GM21390 (cell line): ENCODE results near the gene GNA14.

Source experiments
- ATAC-seq: cut with Tn5 transposase; IDR thresholded peaks from one replicate; pipeline ENCODE4 v1.9.1; 2021; ENCODE audit not compliant: unreplicated experiment

GNA14 gene

GRCh38 chr9:77543131-77543822, 104.8 kb downstream of the GNA14 start:
- no peak for ATAC-seq

DNA sequence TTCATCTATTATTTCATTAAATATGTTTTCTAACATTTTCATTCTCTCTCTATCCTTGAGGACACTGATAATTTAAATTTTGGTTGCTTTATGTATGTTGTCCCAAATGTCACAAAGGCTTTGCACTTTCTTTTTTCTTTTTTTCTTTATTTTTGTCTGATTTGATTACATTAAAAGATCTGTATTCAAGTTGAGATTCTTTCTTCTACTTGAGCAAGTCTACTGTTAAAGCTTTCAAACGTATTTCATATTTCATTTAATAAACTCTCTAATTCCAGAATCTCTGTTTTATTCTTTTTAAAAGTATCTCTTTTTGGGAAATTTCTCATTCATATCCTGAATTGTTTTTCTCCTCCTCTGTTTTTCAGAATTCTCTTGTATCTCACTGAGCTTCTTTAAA, 106.5 kb downstream of the GNA14 start:
- no peak for ATAC-seq

- ATAC-seq: no peak
Observed at GRCh38 chr9:77541055-77541454, 107.1 kb downstream of the GNA14 start.

GRCh38 chr9:77534376-77535057, 113.6 kb downstream of the GNA14 start:
- ATAC-seq: no peak

DNA sequence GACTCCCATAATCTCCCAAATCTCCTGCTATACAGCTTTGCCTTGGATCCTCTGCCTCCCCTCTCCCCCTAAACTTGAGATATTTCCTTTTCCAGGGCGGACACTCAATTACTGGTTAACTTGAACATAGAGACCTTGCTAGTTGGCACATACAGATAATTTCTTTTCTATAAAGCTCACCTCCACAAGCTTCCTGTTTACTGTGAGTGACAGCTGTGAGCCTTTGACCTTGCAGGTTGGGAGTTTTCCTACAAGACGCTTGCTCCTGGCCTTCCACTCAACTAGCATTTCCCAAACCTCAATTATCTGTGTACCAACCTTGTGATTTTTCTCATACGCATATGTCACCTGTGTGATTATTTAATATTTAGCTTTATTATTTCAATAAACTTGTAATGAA, 114.5 kb downstream of the GNA14 start:
- ATAC-seq: no peak

DNA sequence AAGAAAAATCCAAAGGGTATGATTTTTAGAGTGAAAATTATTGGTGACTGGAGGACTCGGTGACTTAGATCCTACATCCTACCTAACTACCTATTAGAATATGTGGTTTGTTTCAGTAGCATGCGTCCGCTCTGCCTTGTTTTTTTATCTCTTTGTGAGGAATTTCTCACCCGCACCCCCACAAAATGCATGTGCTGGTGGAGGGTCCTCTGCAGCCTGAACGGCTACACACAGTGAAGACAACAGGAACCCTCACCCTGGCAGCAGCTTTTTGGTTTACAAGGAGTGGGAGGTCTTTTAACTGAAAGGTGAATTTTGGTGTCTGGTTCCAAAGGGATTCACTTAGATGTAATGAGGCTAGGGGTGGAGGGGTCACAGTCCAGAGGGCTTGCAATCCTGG, 115.5 kb downstream of the GNA14 start:
- no peak for ATAC-seq

DNA sequence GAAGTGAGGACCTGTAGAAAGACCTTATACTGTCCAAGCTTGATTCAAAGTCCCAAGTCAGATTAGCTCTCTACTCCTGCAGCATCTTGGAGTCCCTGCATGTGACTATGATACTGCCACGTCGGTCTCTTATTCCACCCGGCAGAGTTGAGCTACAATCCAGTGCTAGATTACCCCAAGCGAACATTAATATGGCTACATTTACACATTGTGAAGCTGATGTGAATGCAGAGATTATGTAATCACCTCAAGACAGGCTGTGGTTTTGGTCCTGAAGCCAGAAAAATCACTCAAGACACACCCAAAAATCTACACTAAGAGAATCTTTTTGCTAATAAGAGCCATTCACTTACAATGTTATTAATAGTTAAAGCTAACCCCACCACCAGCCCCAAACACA, 116.7 kb downstream of the GNA14 start:
- no peak for ATAC-seq

- ATAC-seq: no peak
Observed at GRCh38 chr9:77523891-77524290, 124.2 kb downstream of the GNA14 start.

GRCh38 chr9:77521091-77521490, 127.0 kb downstream of the GNA14 start:
- ATAC-seq: no peak

DNA sequence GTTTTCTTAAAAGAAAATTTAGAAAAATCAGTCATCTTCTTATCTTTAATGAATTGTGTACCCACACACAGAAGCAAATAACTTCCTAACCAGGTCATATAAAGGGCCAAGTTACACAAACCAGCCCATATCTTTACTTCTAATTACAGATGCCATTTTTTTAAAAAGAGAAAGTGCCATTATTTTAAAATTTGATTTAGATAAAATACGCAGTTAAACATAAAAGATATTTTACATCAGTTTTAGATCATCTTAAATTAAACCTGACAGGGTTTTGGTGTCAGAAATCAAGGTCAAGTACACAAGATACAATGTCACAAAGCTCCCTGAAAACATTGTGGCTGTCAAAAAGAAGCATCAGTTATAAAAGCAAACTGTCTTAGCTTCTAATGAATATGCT, 129.4 kb downstream of the GNA14 start:
- ATAC-seq: no peak

DNA sequence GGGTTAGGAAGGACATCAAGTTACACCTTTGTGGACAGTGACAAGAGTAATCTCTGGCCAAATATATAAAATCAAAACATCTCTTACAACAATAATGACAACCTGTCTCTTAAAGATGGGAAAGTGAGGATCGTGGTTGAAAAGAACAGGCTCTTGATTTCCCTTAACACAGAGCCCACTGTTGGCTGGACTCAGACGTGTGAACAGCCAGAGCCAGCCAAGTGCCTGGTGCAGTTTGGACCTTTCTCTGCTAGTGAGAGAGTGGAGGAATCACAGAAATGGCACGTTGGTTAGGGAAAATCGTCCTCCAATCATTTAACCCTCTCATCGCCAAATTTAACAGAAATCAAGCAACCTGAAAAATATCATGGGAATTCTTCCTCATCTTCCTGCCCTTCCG, 131.3 kb downstream of the GNA14 start:
- no peak for ATAC-seq

DNA sequence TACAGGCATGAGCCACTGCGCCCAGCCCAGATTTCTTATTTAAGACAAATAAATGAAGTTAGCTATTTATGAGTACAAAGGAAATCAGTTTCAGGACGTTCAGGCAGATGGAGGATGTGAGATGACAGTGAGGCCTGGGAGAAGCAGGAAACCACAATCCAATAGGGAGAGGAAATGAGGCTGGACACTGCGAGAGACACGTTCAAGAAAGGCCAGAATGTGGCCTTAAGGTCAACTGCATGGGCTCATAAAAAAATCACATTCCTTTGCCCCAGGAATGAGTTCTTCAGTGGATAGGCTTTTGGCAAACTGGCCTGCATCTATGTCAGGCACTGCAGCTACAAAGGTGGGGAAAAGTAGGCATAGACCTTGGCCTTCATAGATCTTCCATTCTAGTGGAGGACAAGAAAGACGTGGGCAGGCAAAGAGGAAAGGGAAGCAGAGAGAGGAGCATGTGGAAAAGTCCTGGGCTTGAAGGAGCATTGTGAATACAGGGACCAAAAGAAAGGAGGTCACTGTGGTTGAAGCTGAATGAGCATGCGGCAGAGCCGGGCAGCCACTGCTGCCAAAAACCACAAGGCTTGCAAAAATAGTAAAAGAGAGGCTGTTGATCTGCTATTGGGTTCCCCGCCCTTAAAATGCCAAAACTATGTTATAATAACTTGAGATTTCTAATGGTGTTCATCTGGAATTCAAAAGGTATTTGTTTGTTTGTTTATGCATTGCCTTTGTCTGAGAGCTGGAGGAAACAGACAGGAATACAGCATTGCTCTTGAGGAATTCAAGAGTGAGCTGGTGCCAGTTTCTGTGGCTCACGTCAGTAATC, 133.0 kb downstream of the GNA14 start:
- ATAC-seq: no peak

- ATAC-seq: no peak
Observed at GRCh38 chr9:77513457-77513856, 134.7 kb downstream of the GNA14 start.

GRCh38 chr9:77512876-77513275, 135.2 kb downstream of the GNA14 start:
- no peak for ATAC-seq

GRCh38 chr9:77511525-77511924, 136.6 kb downstream of the GNA14 start:
- no peak for ATAC-seq

GRCh38 chr9:77510666-77511065, 137.5 kb downstream of the GNA14 start:
- ATAC-seq: no peak

- no peak for ATAC-seq
Observed at GRCh38 chr9:77508396-77508795, 139.7 kb downstream of the GNA14 start.

DNA sequence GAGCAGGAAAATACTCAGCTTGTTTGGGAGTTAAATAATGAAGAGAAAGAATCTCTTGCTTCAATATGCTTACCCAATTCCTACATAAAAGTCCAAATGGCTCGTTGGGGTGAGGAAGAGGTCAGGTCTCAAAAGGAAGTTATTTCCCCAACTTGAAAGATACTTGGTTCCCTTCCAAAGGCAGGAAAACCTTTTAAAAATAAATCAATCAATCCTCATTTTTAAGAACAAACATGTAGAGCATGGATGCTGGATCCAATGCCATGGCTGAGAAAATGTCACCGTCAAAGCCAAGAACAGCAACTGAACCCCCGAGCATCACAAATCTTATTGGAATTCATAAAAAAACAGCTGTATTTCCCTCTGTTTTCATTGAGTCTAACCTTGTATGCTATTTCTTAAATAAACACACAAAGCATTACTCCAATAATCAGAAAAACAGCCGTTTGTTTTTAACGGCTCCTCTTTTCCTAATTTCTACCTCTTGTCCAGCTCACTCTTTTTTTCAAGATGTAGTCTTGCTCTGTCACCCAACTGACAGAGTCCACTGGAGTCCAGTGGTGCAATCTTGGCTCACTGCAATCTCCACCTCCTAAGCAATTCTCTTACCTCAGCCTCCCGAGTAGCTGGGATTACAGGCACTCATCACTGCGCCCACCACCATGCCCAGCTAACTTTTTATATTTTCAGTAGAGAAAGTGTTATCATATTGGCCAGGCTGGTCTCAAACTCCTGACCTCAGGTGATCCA, 140.7 kb downstream of the GNA14 start:
- ATAC-seq: no peak

DNA sequence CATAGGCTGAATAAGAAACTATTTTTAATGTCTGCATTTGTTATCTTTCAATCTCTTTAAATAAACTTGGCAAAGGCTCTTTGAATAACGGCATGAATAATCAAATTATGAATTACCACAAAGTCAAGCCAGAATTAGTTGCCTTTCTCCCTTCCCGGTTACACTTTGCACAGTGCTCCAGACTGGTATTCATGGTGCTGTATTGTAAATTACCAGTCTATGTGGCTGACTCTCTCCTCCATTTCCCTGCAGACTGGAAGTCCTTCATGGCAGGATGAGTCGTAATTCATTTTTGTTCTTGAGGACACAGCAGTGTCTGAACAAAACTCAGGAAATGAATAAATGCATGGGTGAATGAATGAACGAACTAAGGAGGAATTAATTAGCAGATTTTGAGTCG, 142.9 kb downstream of the GNA14 start:
- no peak for ATAC-seq

- ATAC-seq: no peak
Observed at GRCh38 chr9:77502568-77502967, 145.6 kb downstream of the GNA14 start.

DNA sequence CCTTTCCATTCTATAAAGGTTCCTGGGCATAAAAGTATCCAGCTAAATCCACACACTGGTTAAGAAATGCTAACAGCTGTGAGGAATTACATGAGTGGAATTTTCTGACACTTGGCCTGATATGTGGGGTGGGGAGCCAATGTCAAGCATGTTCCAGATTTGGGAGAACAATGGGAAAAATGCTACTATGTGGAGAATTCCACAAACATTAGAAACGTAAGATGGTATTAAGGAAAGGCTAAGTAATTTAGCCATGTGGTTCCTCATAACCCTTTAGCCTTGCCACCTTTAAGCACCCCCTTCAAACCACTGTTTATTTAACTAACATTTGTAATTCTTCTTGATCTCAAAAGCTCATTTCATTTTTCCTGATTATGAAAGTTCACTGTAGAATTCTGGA, 149.2 kb downstream of the GNA14 start:
- ATAC-seq: no peak
